CD4-positive, alpha-beta T cell treated with Interferon gamma for 1 hour (primary cell): ENCODE data around the gene NRCAM.

Experiments
- DNase-seq: peaks from one replicate; pipeline ENCODE4 v3.0.0-alpha.2; 2020

Gene NRCAM

DNA sequence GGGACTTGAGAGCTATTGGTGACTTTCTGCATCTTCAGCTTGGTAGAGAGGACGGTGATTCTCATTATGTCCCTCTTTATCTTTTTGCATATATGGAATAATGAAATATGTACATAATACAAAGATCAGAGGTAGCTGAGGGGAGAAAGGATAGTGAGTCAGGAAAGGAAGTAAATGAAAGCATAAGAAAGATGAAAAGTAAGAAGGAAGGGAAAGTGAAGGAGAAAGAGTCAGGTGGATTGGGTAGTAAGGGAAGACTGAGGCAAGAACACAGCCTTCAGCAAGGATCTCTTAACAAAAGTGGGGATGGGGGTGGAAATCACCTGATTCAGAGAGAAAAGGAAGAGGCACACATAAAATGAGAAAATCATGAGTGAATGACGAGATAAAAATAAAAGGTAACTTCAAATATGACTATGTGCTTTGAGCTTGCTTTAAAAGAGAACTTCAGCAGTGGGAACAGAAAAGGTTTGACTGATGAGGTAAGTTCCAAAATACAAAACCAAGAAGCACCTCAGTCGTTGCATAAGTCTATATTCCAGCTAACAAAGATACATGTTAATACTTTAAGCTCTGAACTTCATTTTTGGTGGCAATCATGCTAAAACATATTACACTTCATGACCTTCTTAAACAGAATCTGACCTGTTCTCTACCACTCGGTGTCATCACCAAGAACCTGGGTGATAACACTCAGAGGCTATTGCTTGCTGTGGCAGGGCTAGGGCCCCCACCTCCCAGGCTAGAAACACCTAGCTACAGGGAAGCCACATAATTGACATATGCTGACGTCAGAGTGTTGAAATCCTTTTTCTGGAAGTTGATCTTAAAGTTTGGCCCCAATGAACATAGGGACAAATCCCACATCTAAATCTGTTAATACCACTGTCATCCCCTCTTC lies 32.9 kb downstream of the NRCAM start:
- no peak for DNase-seq

DNA sequence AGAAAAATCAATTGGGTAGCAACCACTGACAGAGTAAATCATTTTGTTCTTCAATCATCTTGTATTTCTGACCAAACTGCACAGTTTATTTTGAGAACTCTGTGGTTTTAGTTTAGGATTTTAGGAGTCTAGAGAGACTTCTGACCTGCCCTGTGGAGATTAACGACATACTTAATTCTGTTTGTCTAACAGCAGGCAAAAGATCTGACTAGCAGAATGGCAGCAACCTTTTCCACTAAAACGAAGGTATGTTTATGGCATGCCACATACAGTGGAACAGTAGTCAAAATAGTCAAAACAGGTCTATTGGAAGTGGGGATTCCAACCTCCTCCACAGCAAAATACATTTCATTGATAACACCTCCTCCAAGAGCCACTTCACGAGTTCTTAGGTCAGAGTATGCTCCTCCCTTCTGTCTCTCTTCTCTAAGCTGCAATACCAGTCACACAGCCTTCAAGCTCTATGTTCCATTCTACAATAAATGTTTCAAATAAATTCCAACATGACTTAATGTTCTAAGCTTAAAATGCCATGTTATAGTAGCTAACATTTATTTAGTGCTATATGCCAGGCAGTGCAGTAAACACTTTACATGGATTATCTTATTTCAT lies 34.4 kb downstream of the NRCAM start:
- DNase-seq: no peak

DNA sequence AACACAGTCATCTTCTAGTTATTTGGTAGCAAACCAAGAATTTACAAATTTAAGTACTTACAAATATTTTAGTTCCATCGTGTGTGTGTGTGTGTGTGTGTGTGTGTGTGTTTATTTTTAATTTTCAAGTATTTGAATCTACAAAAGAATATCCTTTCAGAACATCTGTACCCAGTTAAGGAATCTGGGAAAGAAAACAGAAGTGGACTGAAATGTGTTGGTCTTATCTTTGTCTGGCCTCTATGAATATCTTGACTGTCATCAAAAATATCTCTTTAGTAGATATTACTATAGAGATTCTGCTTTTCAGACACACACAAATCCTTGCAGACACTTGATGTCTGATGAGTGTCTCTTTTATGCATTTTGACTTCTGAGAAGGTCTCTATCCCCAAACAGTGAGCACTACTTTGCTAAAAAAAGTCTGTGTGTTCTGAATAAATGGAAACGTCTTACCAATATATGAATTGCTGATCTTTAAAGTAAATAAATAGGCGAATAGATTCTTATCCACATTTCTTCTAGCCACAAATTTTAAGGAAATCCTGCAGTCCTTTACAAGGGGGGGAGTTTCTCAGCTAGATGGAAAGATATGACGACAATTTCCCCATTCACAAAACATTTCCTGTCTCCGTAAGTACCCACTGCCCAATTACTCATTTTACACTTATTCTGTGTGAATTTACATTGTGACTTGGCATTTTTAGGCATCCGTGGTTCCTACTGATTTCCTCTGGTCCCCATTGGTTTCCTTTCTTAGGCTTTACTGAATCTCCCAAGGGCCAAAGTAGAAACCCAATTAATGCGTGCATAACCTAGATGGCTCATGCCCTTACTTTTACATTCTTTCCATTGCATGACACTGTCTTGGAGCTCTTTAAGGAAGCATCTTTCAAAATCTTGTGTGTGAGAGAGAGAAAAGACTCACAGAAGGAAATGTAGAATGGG lies 36.0 kb downstream of the NRCAM start:
- DNase-seq: no peak

DNA sequence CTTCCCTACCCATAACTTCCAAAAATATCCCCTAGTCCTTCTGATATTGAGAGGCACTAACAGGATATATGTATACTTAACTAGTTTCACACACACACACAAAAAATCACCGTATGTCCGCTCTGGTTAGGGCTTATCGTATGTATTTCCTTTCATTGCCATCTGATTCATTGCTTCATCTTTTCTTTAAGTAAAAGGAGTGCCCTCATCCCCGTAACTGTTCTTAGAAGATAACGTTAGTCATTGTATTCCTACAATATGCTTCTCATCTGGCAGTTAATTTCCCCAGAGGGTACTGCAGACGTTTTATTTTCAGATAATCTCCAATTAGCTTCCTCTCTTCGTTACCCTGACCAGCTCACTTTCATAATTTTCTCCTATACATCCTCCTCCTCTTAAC lies 37.3 kb downstream of the NRCAM start:
- DNase-seq: no peak

DNA sequence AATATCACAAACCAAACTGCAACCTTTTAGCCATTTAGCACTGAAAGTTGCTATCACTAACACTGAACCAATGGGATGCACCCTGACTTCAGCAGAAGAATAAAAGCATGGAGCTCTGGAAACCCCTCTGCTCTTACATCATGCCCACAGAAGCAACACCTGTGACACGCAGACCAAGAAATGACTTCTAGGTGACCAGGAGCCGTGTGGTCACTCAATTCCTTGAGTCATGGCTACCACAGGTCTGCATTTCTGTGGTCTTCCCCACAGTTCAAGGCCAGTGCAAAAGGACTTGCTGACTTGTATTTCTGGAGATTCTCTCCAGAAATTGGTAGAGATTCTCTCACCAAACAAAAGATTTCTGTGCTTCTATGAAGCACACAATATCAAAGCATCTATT lies 38.3 kb downstream of the NRCAM start:
- DNase-seq: no peak

DNA sequence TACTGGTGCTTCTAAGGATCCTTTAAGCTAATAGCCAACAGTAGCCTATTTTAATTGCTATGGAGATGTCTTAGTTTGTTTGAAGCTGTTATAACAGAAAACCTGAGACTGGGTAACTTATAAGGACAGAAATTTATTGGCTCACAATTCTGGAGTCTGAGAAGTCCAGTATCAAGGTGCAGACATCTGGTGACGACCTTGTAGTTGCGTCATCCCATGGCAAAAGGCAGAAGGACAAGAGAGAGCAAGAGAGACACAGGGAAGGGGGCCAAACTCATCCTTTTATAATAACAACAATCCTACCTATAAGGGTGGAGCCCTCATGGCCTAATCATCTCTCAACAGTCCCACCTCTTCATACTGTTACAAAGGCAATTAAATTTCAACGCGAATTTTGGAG lies 39.1 kb downstream of the NRCAM start:
- DNase-seq: no peak

DNA sequence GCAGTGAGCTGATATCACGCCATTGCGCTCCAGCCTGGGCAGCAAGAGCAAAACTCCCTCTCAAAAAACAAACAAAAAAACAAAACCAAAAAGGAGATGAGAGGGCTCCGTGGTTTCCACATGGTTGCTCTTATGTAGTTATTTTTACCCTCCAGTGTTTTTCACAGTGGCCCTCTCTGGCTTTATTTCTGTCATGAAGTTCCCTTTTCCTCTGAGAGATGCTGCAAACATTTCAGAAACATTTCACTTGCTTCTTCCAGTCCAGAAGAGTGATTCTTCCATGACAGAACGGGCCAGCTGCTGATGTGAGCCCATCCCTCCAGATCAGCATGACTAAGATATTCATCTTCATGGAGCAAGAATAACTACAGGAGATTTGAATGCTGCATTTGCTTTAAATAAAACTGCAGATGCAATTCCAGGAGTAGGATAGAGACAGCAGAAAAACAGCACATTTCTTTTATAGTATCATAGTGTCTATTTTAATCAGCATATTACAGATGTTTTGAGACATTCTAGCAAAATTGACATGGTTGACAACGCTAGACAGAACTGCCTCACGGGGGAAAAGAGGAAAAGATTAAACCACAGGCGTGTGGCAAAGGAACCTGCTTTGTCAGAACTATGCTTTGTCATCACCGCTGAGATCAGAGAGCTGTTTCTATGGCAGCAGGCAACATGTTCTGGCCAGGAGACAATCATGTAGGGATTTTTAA lies 40.3 kb downstream of the NRCAM start:
- peak; percentile 31 for DNase-seq

DNA sequence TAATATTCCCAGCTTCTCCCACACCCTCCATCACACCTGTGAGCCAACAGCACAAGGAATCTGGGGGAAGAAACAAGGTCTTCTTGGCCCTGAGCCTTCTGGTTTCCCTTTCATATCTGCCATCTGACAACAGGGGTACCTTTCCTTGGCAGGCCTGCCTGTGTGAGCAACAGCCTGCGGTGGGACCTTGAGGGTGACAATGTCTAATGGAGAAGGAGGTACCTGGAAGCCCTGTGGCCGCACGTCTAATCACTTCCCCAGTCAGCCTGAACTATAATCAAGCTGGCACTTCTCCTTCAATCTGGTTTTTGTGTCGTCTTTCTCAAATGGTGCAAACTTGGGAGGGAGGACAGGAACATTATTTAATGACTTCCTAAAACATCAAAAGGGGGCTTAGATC lies 41.2 kb downstream of the NRCAM start:
- no peak for DNase-seq

DNA sequence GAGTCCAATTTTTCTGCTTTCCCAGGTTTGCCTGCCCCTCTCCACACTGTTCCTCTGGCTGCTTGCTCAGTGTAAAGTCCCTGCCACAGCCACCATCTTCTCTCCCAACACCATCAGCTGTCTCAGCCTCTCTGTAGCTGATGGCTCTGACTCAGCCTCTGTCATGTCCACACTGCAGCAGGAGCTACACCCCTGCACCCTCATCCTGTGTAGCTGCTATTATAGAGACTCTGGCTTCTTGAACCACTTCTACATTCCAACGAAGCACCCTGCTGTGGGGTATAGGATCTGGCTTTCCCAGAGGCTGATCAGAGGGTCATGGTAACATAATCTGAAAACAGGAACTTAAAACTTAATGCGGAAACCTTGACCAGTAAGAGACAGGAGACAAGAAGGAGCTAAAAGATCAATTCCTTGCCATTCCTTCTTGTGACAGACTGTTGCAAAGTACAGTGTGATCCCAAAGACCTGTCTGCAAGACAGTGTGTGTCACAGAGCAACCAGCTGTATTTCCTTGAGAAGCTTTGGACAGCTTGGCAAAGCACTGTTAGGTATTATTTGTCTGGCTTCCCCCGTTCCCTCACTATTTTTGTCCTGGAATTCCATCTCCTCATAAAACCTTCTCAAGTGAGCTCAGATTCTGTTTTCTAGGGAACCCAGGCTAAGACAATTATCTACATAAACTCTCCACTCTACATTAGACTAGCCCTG lies 42.3 kb downstream of the NRCAM start:
- DNase-seq: no peak

DNA sequence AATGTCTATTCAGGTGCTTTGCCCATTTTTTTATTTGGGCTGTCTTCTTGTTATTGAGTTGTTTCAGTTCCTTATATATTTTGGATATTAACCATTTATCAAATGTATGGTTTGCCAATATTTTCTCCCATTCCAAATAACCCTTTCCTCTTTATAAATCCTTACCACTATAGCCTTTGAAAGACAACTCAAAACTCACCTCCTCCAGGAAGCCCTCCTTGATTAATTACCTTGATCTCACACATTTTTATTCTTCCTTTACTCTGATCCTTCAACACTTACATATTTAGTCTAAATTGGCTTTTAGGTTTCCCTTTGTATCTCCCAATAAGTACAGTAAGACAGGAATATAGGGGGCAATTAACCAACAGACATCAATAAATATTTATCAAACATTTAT lies 42.9 kb downstream of the NRCAM start:
- no peak for DNase-seq

DNA sequence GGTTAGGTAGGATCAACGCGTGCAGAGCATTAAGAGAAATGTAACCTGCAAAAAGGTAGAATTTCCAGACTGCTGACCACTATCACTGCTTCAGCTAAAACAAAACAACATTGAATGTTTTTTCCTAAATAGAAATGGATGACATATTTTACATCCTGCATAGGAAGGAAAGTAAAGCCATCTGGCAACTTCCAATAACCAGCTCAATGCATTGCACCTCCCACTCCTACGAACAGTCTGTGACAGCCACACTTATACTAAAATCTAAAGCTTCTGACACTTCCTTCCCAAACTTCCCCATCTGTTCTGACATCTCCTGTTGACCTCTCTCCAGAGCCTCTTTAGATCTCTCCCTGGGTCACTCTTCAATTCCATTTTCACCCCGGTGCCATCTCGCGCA lies 47.1 kb downstream of the NRCAM start:
- DNase-seq: no peak

DNA sequence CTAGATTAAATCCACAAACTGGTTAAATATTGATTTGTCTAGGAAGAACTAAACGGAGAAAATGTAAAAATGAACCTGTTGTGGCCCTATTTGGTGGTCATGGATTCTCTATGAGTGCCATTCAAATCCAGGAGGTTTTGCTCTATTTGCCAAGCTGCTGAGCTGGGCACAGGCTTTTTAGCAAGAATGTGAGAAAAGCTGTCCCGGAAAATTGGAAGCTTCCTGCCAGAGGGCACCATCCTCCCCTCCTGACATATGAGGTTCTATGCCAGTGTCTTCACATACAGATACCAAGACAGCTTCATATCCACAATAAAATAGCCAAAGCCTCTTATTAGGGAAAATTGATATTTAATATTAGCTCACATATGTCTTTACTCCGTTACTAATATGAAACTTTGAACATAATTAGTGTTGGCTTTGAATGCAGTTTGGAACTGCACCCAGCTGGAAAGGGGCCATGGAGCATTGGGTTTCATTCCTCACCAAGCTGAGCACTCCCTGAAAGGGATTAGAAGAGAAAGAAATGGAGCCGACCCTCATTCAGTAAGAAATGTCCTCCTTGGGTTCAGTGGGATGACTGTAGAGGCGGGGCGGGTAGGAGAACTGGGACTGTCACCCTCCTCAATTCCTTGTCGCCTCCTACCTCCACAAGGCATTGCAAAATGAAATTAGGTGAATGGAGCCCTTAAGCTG lies 47.8 kb downstream of the NRCAM start:
- DNase-seq: no peak

DNA sequence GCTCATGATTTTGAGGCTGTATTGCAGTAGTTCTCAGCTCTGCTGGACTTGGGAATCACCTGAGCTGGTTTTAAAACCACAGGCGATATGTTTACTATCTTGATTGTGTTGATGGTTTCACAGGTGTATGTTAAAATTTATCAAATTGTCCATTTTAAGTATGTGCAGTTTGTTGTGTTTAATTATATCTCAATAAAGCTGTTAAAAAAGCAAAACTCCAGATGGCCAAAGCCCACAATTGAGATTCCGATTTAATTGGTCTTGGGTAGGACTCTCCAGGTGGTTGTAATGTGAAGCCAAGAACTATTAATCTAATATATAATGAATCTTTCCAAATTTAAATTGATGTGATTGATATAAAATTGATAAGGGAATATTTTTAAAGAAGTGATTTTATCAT lies 48.6 kb downstream of the NRCAM start:
- no peak for DNase-seq

DNA sequence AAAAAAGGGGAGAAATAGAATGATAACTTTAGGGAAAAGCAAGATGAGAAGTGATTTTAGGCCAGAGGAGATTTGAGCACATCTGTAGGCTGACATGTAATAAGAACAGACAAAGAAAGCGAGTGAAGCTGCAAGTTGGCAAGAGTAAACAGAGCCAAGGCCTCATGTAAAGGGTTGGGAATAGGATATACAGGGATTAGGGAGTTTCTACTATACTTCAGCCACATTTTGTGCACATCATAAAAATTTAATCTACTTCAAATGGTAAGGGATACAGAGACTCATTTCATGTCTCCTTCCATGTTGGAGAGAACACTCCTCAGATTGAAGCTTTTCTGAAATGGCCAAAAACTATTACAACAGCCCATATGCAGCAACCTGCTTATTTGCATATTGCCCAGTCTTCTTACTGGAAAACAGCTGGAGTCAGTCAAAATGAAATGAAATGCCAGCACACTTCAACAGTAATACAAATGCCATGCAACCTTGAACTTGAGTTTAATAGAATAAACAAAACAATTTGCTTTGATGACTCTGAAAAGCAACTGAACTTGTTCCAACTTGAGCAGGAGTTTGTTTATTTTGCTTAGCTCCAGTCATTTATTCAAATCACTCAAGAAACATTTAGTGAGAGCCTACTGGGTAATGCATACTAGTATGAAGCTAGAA lies 49.9 kb downstream of the NRCAM start:
- no peak for DNase-seq

DNA sequence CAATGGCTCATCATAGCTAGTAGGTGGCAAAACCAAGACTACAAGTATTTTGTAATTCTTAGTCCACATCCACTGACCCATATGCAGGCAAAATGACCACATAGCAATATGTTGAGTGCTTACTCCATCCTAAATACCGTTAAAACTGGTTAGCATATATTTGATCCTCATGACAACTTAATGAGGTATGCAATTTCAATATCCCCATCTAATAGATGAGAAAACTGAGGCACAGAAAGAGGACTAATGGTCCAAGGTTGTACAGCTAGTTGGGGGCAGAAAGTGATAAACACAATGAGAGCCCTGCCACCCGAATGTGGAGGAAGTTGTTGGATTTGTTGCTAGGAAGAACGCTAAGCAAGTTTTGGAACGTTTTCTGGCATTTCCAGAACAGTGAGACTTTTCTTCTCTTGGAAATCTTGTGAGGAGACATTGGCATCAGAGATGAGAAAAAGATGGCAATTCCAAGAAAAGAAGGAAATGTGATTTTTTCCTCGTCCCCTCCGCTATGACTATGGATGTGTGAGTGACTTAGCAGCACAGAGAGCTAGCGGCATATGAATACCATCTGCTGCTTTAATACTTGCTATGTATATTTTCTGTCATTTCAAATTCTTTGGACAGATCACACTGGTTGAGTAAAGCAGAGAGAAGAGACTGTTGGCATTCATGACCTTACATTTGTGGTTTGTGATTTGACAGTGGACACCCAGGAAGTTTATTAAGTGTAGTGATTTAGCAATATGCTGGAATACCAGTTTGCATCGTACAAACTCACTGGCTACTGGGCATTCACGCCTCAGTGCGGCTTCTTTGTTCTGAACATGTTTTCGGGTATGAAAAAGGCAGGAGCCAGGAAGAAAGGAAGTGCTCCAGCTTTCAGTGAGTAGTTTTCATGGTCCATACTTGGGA lies 51.5 kb downstream of the NRCAM start:
- DNase-seq: no peak

DNA sequence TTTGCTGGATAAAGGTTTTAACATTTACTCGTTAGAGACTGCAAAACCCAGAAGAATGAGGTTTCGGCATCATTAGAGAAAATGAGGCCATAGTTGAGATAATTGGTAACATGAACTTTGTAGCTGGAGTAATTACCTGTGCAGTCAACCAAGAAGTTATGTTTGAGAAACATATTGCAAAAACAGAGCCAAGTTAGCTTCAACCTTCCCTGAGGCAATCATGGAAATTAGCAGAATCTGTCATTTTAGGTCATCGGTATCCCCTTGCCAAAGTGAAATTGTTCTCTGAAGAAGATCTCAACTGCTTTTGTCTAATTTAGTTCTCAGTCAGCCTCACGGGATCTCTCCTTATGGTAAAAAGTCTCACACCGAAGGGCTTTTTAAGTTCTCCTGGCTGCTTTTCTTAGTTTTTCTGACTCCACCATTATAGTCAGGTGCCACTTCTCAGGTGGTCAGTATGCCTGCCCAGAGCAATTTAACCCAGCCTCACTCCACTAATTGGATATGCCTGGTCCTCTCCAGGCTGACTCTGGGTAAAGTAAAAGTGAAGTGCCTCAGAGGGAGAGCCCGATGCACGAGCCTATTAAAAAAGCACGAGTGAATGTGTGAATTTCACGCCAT lies 52.5 kb downstream of the NRCAM start:
- no peak for DNase-seq

DNA sequence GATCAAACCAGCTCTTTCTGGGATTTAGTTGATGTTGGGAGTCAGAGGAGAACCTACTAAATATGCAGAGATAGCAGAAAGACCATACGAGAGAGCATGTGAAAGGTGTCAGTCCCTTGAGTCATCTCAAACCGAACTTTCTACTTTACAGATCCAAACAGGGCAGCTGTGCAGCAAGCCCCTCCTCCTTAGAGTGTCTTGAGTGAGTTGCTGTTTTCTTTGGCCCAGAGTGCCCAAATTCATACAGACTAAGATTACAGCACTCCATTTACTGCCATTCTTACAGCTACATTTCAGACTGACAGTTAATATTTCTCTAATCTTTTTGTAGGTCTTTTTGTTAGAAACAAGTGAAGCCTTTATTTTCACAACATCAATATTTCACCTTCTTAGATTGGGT lies 53.4 kb downstream of the NRCAM start:
- DNase-seq: no peak

DNA sequence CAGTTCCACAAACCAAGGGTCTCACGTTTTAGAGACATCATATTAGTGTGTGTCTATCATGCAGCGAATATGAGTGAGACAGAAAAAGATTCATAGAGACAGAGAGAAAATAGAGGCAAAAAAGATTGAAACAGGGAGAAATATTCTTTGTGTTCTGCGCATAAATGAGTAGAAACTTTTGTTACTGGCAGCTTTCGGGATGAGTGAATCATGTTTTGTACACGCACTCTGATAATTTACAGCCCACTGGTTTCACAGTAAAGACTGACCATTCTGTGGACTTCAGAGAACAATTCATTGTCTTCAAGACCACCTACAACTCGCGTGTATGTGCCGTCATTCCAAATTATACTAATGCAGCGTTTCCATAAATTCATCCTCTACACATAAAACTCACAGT lies 60.2 kb downstream of the NRCAM start:
- DNase-seq: no peak

DNA sequence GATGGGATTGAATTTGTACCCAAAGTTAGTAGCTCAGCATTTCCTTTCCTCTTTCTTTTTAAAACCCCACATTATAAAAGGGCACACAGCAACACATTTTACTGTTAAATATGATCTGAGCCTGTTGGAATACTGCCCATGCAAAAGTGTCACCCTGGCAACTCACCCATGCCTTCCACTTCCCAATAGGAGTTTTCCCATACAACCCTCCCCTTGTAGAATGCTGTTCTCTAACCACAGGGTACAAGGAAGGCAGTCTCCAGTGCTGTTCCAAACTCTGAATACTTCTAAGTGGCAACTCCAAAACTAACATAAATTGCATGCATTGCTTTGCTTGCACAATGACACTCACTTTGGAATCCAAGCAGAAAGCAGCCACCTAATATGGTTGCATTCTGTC lies 60.8 kb downstream of the NRCAM start:
- DNase-seq: no peak
